ENCODE data around the gene SRSF9.

DNA sequence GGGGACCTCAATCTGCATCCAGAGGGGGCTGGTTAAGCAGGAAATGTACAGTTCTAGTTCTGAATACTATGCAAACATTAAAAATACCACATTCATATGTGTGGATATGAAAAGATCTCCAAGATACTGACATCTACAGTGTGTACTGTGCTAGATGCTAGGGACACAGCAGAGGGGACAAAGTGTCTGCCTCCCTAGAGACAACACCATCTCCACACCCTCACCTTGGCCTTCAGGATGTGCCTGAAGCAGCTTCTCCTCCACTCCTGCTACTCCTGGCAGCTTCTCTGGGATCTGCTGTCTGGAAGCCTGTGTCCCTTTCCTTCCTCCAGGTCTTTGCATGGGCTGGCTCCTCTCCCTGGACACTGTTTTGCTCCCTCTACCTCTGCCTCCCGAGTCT is 10.7 kb upstream of the SRSF9 start:
- TF ChIP-seq CEBPB (IDR thresholded peaks at IDR 0.05) (no peak), TCF12 (IDR thresholded peaks at IDR 0.05; ENCODE audit: low read depth) (no peak), RAD21 (IDR thresholded peaks at IDR 0.05; ENCODE audit: low read depth) (no peak), EP300 (IDR thresholded peaks at IDR 0.05; ENCODE audit: borderline replicate concordance) (no peak), TAF1 (IDR thresholded peaks at IDR 0.05; ENCODE audit: low read depth) (no peak), YY1 (IDR thresholded peaks at IDR 0.05; ENCODE audit: low read depth) (no peak), NFIC (IDR thresholded peaks at IDR 0.05) (no peak)
- TF ChIP-seq, protein P1, sequence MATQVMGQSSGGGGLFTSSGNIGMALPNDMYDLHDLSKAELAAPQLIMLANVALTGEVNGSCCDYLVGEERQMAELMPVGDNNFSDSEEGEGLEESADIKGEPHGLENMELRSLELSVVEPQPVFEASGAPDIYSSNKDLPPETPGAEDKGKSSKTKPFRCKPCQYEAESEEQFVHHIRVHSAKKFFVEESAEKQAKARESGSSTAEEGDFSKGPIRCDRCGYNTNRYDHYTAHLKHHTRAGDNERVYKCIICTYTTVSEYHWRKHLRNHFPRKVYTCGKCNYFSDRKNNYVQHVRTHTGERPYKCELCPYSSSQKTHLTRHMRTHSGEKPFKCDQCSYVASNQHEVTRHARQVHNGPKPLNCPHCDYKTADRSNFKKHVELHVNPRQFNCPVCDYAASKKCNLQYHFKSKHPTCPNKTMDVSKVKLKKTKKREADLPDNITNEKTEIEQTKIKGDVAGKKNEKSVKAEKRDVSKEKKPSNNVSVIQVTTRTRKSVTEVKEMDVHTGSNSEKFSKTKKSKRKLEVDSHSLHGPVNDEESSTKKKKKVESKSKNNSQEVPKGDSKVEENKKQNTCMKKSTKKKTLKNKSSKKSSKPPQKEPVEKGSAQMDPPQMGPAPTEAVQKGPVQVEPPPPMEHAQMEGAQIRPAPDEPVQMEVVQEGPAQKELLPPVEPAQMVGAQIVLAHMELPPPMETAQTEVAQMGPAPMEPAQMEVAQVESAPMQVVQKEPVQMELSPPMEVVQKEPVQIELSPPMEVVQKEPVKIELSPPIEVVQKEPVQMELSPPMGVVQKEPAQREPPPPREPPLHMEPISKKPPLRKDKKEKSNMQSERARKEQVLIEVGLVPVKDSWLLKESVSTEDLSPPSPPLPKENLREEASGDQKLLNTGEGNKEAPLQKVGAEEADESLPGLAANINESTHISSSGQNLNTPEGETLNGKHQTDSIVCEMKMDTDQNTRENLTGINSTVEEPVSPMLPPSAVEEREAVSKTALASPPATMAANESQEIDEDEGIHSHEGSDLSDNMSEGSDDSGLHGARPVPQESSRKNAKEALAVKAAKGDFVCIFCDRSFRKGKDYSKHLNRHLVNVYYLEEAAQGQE (IDR thresholded peaks at IDR 0.05; ENCODE audit: low read depth) = no peak
- TF ChIP-seq, protein P2, sequence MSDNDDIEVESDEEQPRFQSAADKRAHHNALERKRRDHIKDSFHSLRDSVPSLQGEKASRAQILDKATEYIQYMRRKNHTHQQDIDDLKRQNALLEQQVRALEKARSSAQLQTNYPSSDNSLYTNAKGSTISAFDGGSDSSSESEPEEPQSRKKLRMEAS (IDR thresholded peaks at IDR 0.05) = no peak
